IMR-90 (cell line): ENCODE results near the gene RAB26. TPM values are rescaled to one million over a fixed set of nuclear protein-coding genes. Genes with fewer than 3 reads are reported as not detected.

Source experiments
- ATAC-seq: fragments of 200-7000 bp; cut with Tn5 transposase; 2 replicates; pipeline ENCODE4 v1.9.1; 2020; ENCODE audit warnings: low read depth, mild to moderate bottlenecking, moderate library complexity
- BruUV-seq: library from RNA; stranded (reverse); fragments of 400-500 nt; replicated peaks from 2 replicates; lab custom pipeline; 2021; lab: Mats Ljungman, UMichigan
- CTCF ChIA-PET: fragments of 300-600 bp; formaldehyde crosslinking; extraction: SDS; loops from one replicate; lab custom pipeline; 2021; ENCODE audit warnings: antibody characterized with exemption; lab: Yijun Ruan, JAX
- POLR2A ChIA-PET: fragments of 300-600 bp; sonication (Branson Sonifier 250); formaldehyde crosslinking; loops from one replicate; lab custom pipeline; 2022; ENCODE audit warnings: antibody characterized with exemption; ENCODE audit not compliant: unreplicated experiment; lab: Charles Lee
- DNase-seq: peaks from one replicate; pipeline ENCODE4 v3.0.0; 2013
- H2AFZ ChIP-seq: replicated peaks from 2 replicates; pipeline ENCODE3; 2013; ENCODE audit warnings: low read length, mild to moderate bottlenecking; ENCODE audit not compliant: poor library complexity
- H2AK5ac ChIP-seq: 2 replicates; pipeline ENCODE4 v1.6.1; 2013; ENCODE audit warnings: low read depth, low read length, inconsistent platforms
- H2AK9ac ChIP-seq: replicated peaks from 2 replicates; pipeline ENCODE3; 2013; ENCODE audit warnings: mild to moderate bottlenecking, low read depth, low read length, moderate library complexity; ENCODE audit not compliant: poor library complexity
- H2BK120ac ChIP-seq: 2 replicates; pipeline ENCODE4 v1.6.1; 2013; ENCODE audit warnings: low read depth, low read length, inconsistent platforms
- H2BK15ac ChIP-seq: 3 replicates; pipeline ENCODE4 v1.6.1; 2013; ENCODE audit warnings: low read depth, low read length, inconsistent platforms
- H2BK20ac ChIP-seq: 2 replicates; pipeline ENCODE4 v1.6.1; 2013; ENCODE audit warnings: low read depth, mild to moderate bottlenecking, inconsistent platforms, low read length, moderate library complexity
- H2BK5ac ChIP-seq: 2 replicates; pipeline ENCODE4 v1.6.1; 2013; ENCODE audit warnings: mild to moderate bottlenecking, low read depth, low read length, inconsistent platforms; ENCODE audit not compliant: poor library complexity, severe bottlenecking
- H3K14ac ChIP-seq: replicated peaks from 2 replicates; pipeline ENCODE4 v1.6.1; 2013; ENCODE audit warnings: low read depth, low read length, inconsistent platforms
- H3K18ac ChIP-seq: 2 replicates; pipeline ENCODE4 v1.6.1; 2013; ENCODE audit warnings: low read depth, low read length, control low read depth
- H3K23ac ChIP-seq: 2 replicates; pipeline ENCODE4 v1.6.1; 2013; ENCODE audit warnings: low read depth, low read length, inconsistent platforms
- H3K27ac ChIP-seq: 2 replicates; pipeline ENCODE4 v1.5.1; 2013; ENCODE audit warnings: mild to moderate bottlenecking, control low read depth, low read length; ENCODE audit not compliant: insufficient read depth
- H3K27me3 ChIP-seq: 2 replicates; pipeline ENCODE4 v1.6.1; 2013; ENCODE audit warnings: low read length; ENCODE audit not compliant: control insufficient read depth, insufficient read depth
- H3K36me3 ChIP-seq: 2 replicates; pipeline ENCODE4 v1.6.1; 2013; ENCODE audit warnings: low read length, mixed read lengths; ENCODE audit not compliant: control insufficient read depth, insufficient read depth
- H3K4ac ChIP-seq: 2 replicates; pipeline ENCODE4 v1.6.1; 2013; ENCODE audit warnings: low read depth, low read length, inconsistent platforms
- H3K4me1 ChIP-seq: 2 replicates; pipeline ENCODE4 v1.6.1; 2013; ENCODE audit warnings: low read length, mixed read lengths; ENCODE audit not compliant: control insufficient read depth, insufficient read depth
- H3K4me2 ChIP-seq: 2 replicates; pipeline ENCODE4 v1.6.1; 2013; ENCODE audit warnings: low read depth, mild to moderate bottlenecking, control low read depth, low read length, moderate library complexity
- H3K4me3 ChIP-seq: 2 replicates; pipeline ENCODE4 v1.5.1; 2013; ENCODE audit warnings: low read depth, mild to moderate bottlenecking, control low read depth, low read length, moderate library complexity; ENCODE audit not compliant: insufficient read depth
- H3K56ac ChIP-seq: 2 replicates; pipeline ENCODE4 v1.6.1; 2013; ENCODE audit warnings: low read length, inconsistent platforms; ENCODE audit not compliant: insufficient read depth; ENCODE audit errors: extremely low read depth
- H3K79me1 ChIP-seq, 2 experiments: 2 replicates each; pipeline ENCODE4 v1.6.1; 2013; ENCODE audit warnings: low read length in 2 of 2, inconsistent platforms in 1 of 2, low read depth in 1 of 2
- H3K9ac ChIP-seq: 2 replicates; pipeline ENCODE4 v1.6.1; 2013; ENCODE audit warnings: low read depth, low read length, control low read depth
- H3K9me1 ChIP-seq: 2 replicates; pipeline ENCODE4 v1.6.1; 2013; ENCODE audit warnings: low read length, inconsistent platforms; ENCODE audit not compliant: insufficient read depth
- H3K9me3 ChIP-seq: 2 replicates; pipeline ENCODE4 v1.6.1; 2013; ENCODE audit warnings: low read length; ENCODE audit not compliant: control insufficient read depth, insufficient read depth
- H4K20me1 ChIP-seq: 2 replicates; pipeline ENCODE4 v1.6.1; 2013; ENCODE audit warnings: low read length, inconsistent platforms; ENCODE audit not compliant: insufficient read depth
- H4K5ac ChIP-seq: 2 replicates; pipeline ENCODE4 v1.6.1; 2013; ENCODE audit warnings: mild to moderate bottlenecking, low read depth, low read length, control low read depth
- H4K8ac ChIP-seq, 2 experiments: 2 replicates each; pipeline ENCODE4 v1.6.1; 2013; ENCODE audit warnings: low read depth in 2 of 2, low read length in 2 of 2, control low read depth in 1 of 2, inconsistent platforms in 1 of 2
- H4K91ac ChIP-seq: 2 replicates; pipeline ENCODE4 v1.6.1; 2013; ENCODE audit warnings: low read depth, low read length, inconsistent platforms; ENCODE audit not compliant: insufficient read depth
- BHLHE40 ChIP-seq: fragments of 150-350 bp; IDR thresholded peaks from 2 replicates; pipeline ENCODE4 v1.6.1; 2016; ENCODE audit warnings: mild to moderate bottlenecking, low read depth, low read length
- CHD1 ChIP-seq: IDR thresholded peaks from 2 replicates; pipeline ENCODE4 v1.6.1; 2012; ENCODE audit warnings: low read depth, low read length, improper control_type of control experiment
- FOS ChIP-seq: fragments of 150-350 bp; IDR thresholded peaks from 2 replicates; pipeline ENCODE4 v1.6.1; 2016; ENCODE audit warnings: low read depth, low read length
- MAZ ChIP-seq: IDR thresholded peaks from 2 replicates; pipeline ENCODE4 v1.6.1; 2012; ENCODE audit warnings: low read depth, mild to moderate bottlenecking, low read length, improper control_type of control experiment, moderate library complexity, borderline replicate concordance
- POLR2A ChIP-seq: IDR thresholded peaks from 2 replicates; pipeline ENCODE4 v1.6.1; 2012; ENCODE audit warnings: mild to moderate bottlenecking, low read depth, low read length
- RCOR1 ChIP-seq: IDR thresholded peaks from 2 replicates; pipeline ENCODE4 v1.6.1; 2012; ENCODE audit warnings: mild to moderate bottlenecking, low read length, improper control_type of control experiment; ENCODE audit not compliant: insufficient replicate concordance
- WGBS, 2 experiments: methylation state at CpG; one replicate each; pipeline versions ENCODE4 v1.1.5 to v1.1.7; 2013; ENCODE audit warnings: missing lambda C conversion rate in 2 of 2; ENCODE audit not compliant: insufficient read length in 1 of 2; ENCODE audit errors: extremely low coverage in 2 of 2; 5-methylcytosine and 5-hydroxymethylcytosine counted together
- dilution Hi-C: fragments of 300-500 bp; cut with HindIII; formaldehyde crosslinking; loops from one replicate; pipeline ENCODE4 v1.14.3; 2018; ENCODE audit warnings: low sequenced_read_pairs; ENCODE audit not compliant: unreplicated experiment
- in situ Hi-C: fragments of 300-500 bp; cut with MboI; formaldehyde crosslinking; loops from 3 replicates; pipeline ENCODE4 v1.14.3; 2019; ENCODE audit warnings: low sequenced_read_pairs, inconsistent platforms, mixed read lengths
- intact Hi-C: fragments of 100-400 bp; cut with micrococcal nuclease; formaldehyde crosslinking; loops from 2 replicates; pipeline ENCODE4 v1.10.0; 2022
- polyA plus RNA-seq, 3 experiments: library from polyadenylated mRNA; depleted of rRNA; stranded (reverse); fragments of >200 nt; gene quantifications; 2 replicates each; pipeline ENCODE4 v1.2.3, GENCODE V29; 2012; ENCODE audit warnings: low replicate concordance in 1 of 3
- total RNA-seq: library from RNA; depleted of rRNA; stranded (reverse); fragments of >200 nt; gene quantifications from 2 replicates; pipeline ENCODE4 v1.2.3, GENCODE V29; 2012

The RAB26 gene
- total and polyA plus RNA-seq, 2 of the 4 experiments (the other 2 are of a cell fraction): 1.1 to 4.5 TPM

GRCh38 chr16:2149630-2150417 is 1.4 kb downstream of the RAB26 start:
- peaks cover 40% of the 10 kb centered on the region for H3K4me1 ChIP-seq
- H2AFZ ChIP-seq: no peak overlapping the region
- BruUV-seq: no TSS peak
- H3K9me1 ChIP-seq: peaks cover 10% of the 10 kb centered on the region
- no peak overlapping the region for H2BK120ac ChIP-seq
- intact Hi-C loops (no loop called here), dilution Hi-C loops (no loop called here), in situ Hi-C loops (no loop called here)
- no peak overlapping the region for H3K56ac ChIP-seq
- no peak overlapping the region for H4K8ac ChIP-seq
- H2BK20ac ChIP-seq: no peak overlapping the region
- peaks cover 11 to 60% of the 10 kb centered on the region in 2 experiments; a peak in 3 of 4 replicates for H3K79me1 ChIP-seq
- H3K4me2 ChIP-seq: peak overlapping the region; percentile 18; the same call in 1 of the 2 replicates
- H2AK9ac ChIP-seq: peak overlapping the region; percentile 18
- no peaks in the 10 kb centered on the region for H3K27me3 ChIP-seq
- peaks cover 72% of the 10 kb centered on the region for H4K20me1 ChIP-seq
- no peak overlapping the region for H3K18ac ChIP-seq
- DNase-seq (no peak), ATAC-seq (no peak)
- H4K91ac ChIP-seq: no peak overlapping the region
- H4K5ac ChIP-seq: no peak overlapping the region
- H3K4me3 ChIP-seq: no peak overlapping the region
- H2AK5ac ChIP-seq: no peak overlapping the region
- no peak overlapping the region for H3K27ac ChIP-seq
- TF ChIP-seq RCOR1: no peak
- no peak for TF ChIP-seq POLR2A
- no peak for TF ChIP-seq FOS
- no peak for TF ChIP-seq BHLHE40
- no peak for TF ChIP-seq CHD1
- no peak for TF ChIP-seq MAZ
- no peak overlapping the region for H3K14ac ChIP-seq
- no peaks in the 10 kb centered on the region for H3K9me3 ChIP-seq
- ChIA-PET CTCF (no interaction called here), POLR2A (no interaction called here)
- H2BK15ac ChIP-seq: no peak overlapping the region
- no peak overlapping the region for H3K9ac ChIP-seq
- 48% methylated on average over 5 of the region's 24 CpGs; no CpG with 5 or more reads in 1 of the 2 experiments for WGBS, 2 experiments
- peak overlapping the region; percentile 73; the same call in 1 of the 2 replicates for H3K23ac ChIP-seq
- H3K36me3 ChIP-seq: peaks cover 32% of the 10 kb centered on the region
- H2BK5ac ChIP-seq: no peak overlapping the region
- peak overlapping the region; percentile 17; the same call in 1 of the 2 replicates for H3K4ac ChIP-seq
